Measurements from ENCODE around the gene RHOG.
"Not testable (repeated sequence)": the region's sequence is repeated elsewhere in the genome, so short reads cannot be mapped to it uniquely, and the experiment has no call there.

RHOG gene

GRCh38 chr11:3866206-3866605 lies 25.4 kb upstream of the RHOG start:
- Histone ChIP-seq H3K36me3 (replicated peaks; ENCODE audit: insufficient read depth, low read length) (no peaks in the 10 kb centered on the region), H3K4me1 (ENCODE audit: low read length) (peaks cover 60% of the 10 kb centered on the region), H3F3A (ENCODE audit: insufficient read depth, low read length) (peaks cover 33% of the 10 kb centered on the region), H3K4me3 (ENCODE audit: low read length) (no peak overlapping the region), H3K79me2 (ENCODE audit: low read length) (peaks cover 99% of the 10 kb centered on the region), H3K27ac (ENCODE audit: low read length) (peak overlapping the region; percentile 23; the same call in 1 of the 2 replicates), H3K9ac (ENCODE audit: low read length) (no peak overlapping the region), H2AFZ (ENCODE audit: low read length) (no peak overlapping the region), H3K9me2 (replicated peaks; ENCODE audit: insufficient read depth, low read length) (no peaks in the 10 kb centered on the region), H4K20me1 (ENCODE audit: insufficient read depth, low read length) (peaks cover 3% of the 10 kb centered on the region), H3K9me3 (replicated peaks; ENCODE audit: insufficient read depth, low read length) (no peaks in the 10 kb centered on the region), H3K27me3 (replicated peaks; ENCODE audit: insufficient read depth, low read length) (no peaks in the 10 kb centered on the region), H3K4me2 (ENCODE audit: low read depth, low read length) (peak overlapping the region; percentile 13; the same call in 1 of the 2 replicates)
- TF ChIP-seq EZH2 (optimal IDR thresholded peaks at IDR 0.05; ENCODE audit: low read depth, low read length) (no peak), EZH2phosphoT487 (IDR thresholded peaks at IDR 0.05; ENCODE audit: low read length) (no peak), CTCF (IDR thresholded peaks at IDR 0.05; ENCODE audit: low read length) (no peak)
- DNase-seq, result no peak

DNA sequence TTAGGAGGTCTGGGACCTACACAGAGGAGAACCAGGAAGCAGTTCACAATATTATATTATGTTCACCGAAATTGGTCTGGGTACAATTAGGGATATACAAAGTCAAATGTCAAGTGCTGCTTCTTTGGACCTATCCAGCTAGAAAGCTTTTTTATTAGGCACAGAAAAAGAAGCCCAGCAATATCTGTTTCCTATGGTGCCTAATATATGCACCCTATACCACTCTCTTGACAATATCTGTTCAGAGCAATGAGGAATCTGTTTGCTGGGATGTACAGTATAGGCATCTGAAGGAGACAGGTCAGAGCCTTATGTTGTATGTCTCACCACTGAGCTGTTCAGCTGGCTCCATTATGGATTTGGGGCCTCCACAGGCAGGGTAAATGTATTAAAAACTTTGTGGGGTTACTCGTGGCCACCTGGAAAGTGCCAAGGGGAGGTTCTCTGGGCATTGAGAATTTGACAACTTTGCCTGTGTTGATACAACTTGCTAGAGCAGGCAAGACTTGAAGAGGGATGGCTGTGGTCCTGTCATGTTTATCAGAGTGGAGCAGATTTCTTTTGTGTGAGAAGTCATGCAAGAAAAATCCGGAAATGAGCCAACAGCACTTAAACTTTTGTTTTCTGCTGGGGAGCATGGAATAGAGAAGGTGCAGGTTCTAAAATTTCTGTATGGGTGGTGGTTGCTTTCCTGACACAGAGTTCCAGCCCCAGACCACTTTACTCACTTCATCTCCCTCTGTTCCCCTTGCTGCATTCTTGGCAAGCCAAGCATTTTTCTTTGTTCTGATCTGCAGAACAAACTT lies 24.8 kb upstream of the RHOG start:
- H3K79me2 ChIP-seq (ENCODE audit: low read length), result peaks cover 99% of the 10 kb centered on the region
- H3K27ac ChIP-seq (ENCODE audit: low read length), result peak overlapping the region; percentile 23; the same call in 1 of the 2 replicates
- H3K27me3 ChIP-seq (replicated peaks; ENCODE audit: insufficient read depth, low read length), result no peaks in the 10 kb centered on the region
- no peak for TF ChIP-seq CTCF (IDR thresholded peaks at IDR 0.05; ENCODE audit: low read length)
- no peak for TF ChIP-seq EZH2phosphoT487 (IDR thresholded peaks at IDR 0.05; ENCODE audit: low read length)
- no peak for TF ChIP-seq EZH2 (optimal IDR thresholded peaks at IDR 0.05; ENCODE audit: low read depth, low read length)
- H3K4me2 ChIP-seq (ENCODE audit: low read depth, low read length), result peak overlapping the region; percentile 13; the same call in 1 of the 2 replicates
- no peak overlapping the region for H3K4me3 ChIP-seq (ENCODE audit: low read length)
- DNase-seq, result no peak
- H3K36me3 ChIP-seq (replicated peaks; ENCODE audit: insufficient read depth, low read length), result no peaks in the 10 kb centered on the region
- H3F3A ChIP-seq (ENCODE audit: insufficient read depth, low read length), result peaks cover 34% of the 10 kb centered on the region
- H4K20me1 ChIP-seq (ENCODE audit: insufficient read depth, low read length), result peaks cover 3% of the 10 kb centered on the region
- no peaks in the 10 kb centered on the region for H3K9me2 ChIP-seq (replicated peaks; ENCODE audit: insufficient read depth, low read length)
- peaks cover 61% of the 10 kb centered on the region for H3K4me1 ChIP-seq (ENCODE audit: low read length)
- no peak overlapping the region for H2AFZ ChIP-seq (ENCODE audit: low read length)
- H3K9ac ChIP-seq (ENCODE audit: low read length), result no peak overlapping the region
- no peaks in the 10 kb centered on the region for H3K9me3 ChIP-seq (replicated peaks; ENCODE audit: insufficient read depth, low read length)

DNA sequence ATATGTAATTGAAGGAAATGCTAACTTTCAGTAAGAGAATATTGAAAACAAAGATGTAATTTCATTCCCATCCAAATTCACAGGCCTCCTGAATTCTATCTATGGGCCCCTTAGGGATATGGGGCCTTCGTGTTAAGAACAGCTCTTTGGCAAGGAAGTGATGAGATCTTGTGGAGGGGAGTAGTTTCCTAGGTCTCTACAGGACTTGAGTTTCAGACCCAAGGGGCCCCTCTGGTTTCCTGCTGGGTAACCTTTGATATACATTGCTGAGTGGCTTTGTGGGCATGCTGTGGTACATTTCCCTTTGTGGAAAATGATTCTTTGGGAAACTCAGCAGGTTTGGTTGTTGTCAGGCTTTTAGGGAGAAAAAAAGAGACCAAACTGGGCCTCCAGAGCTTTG lies 20.9 kb upstream of the RHOG start:
- Histone ChIP-seq H3K9ac (ENCODE audit: low read length) (no peak overlapping the region), H3K36me3 (replicated peaks; ENCODE audit: insufficient read depth, low read length) (no peaks in the 10 kb centered on the region), H2AFZ (ENCODE audit: low read length) (no peak overlapping the region), H4K20me1 (ENCODE audit: insufficient read depth, low read length) (no peaks in the 10 kb centered on the region), H3F3A (ENCODE audit: insufficient read depth, low read length) (peaks cover 48% of the 10 kb centered on the region), H3K4me1 (ENCODE audit: low read length) (peaks cover 72% of the 10 kb centered on the region), H3K27ac (ENCODE audit: low read length) (no peak overlapping the region), H3K27me3 (replicated peaks; ENCODE audit: insufficient read depth, low read length) (no peaks in the 10 kb centered on the region), H3K4me3 (ENCODE audit: low read length) (no peak overlapping the region), H3K9me2 (replicated peaks; ENCODE audit: insufficient read depth, low read length) (no peaks in the 10 kb centered on the region), H3K4me2 (ENCODE audit: low read depth, low read length) (peak overlapping the region; percentile 27; the same call in 1 of the 2 replicates), H3K9me3 (replicated peaks; ENCODE audit: insufficient read depth, low read length) (no peaks in the 10 kb centered on the region), H3K79me2 (ENCODE audit: low read length) (peaks cover 100% of the 10 kb centered on the region)
- DNase-seq, result no peak
- TF ChIP-seq EZH2 (optimal IDR thresholded peaks at IDR 0.05; ENCODE audit: low read depth, low read length) (no peak), CTCF (IDR thresholded peaks at IDR 0.05; ENCODE audit: low read length) (no peak), EZH2phosphoT487 (IDR thresholded peaks at IDR 0.05; ENCODE audit: low read length) (no peak)

DNA sequence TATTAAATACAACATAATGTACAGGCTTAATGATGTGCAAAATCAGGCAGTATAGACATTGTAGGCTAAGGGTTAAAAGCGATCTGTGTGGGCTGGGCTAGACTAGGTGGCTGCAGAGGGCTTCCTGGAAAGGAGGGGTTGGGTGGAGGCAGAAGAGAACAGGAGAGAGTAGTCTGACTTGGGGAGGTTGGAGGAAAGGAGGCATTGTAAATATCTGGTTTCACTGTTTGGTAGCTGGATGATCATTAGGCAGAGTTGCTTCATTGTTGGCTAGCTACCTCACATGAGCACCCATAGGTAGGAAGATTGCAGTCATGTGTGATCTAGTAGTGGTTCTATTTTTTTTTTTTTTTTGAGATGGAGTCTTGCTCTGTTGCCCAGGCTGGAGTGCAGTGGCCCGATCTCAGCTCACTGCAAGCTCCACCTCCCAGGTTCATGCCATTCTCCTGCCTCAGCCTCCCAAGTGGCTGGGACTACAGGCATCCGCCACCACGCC lies 20.2 kb upstream of the RHOG start:
- H3K27me3 ChIP-seq (replicated peaks; ENCODE audit: insufficient read depth, low read length); H3K9me2 ChIP-seq (replicated peaks; ENCODE audit: insufficient read depth, low read length); H3K36me3 ChIP-seq (replicated peaks; ENCODE audit: insufficient read depth, low read length); H3K27ac ChIP-seq (ENCODE audit: low read length); H3K9me3 ChIP-seq (replicated peaks; ENCODE audit: insufficient read depth, low read length); H2AFZ ChIP-seq (ENCODE audit: low read length); H4K20me1 ChIP-seq (ENCODE audit: insufficient read depth, low read length); DNase-seq; H3K9ac ChIP-seq (ENCODE audit: low read length): not testable (repeated sequence)
- Histone ChIP-seq H3K79me2 (ENCODE audit: low read length) (peaks cover 100% of the 10 kb centered on the region), H3K4me3 (ENCODE audit: low read length) (peak overlapping the region; percentile 9; the same call in 1 of the 2 replicates), H3F3A (ENCODE audit: insufficient read depth, low read length) (peaks cover 49% of the 10 kb centered on the region), H3K4me2 (ENCODE audit: low read depth, low read length) (peak overlapping the region; percentile 88), H3K4me1 (ENCODE audit: low read length) (peaks cover 64% of the 10 kb centered on the region)

All from MM.1S (cell line).